IMR-90 (cell line): ENCODE data around the gene SAMD8. TPM values are rescaled to one million over a fixed set of nuclear protein-coding genes. Genes with fewer than 3 reads are reported as not detected.

Source experiments
- ATAC-seq: fragments of 200-7000 bp; cut with Tn5 transposase; 2 replicates; pipeline ENCODE4 v1.9.1; 2020; ENCODE audit warnings: low read depth, mild to moderate bottlenecking, moderate library complexity
- BruUV-seq: library from RNA; stranded (reverse); fragments of 400-500 nt; replicated peaks from 2 replicates; lab custom pipeline; 2021; lab: Mats Ljungman, UMichigan
- CTCF ChIA-PET: fragments of 300-600 bp; formaldehyde crosslinking; extraction: SDS; loops from one replicate; lab custom pipeline; 2021; ENCODE audit warnings: antibody characterized with exemption; lab: Yijun Ruan, JAX
- POLR2A ChIA-PET: fragments of 300-600 bp; sonication (Branson Sonifier 250); formaldehyde crosslinking; loops from one replicate; lab custom pipeline; 2022; ENCODE audit warnings: antibody characterized with exemption; ENCODE audit not compliant: unreplicated experiment; lab: Charles Lee
- DNase-seq: peaks from one replicate; pipeline ENCODE4 v3.0.0; 2013
- H2AFZ ChIP-seq: replicated peaks from 2 replicates; pipeline ENCODE3; 2013; ENCODE audit warnings: low read length, mild to moderate bottlenecking; ENCODE audit not compliant: poor library complexity
- H2AK5ac ChIP-seq: 2 replicates; pipeline ENCODE4 v1.6.1; 2013; ENCODE audit warnings: low read depth, low read length, inconsistent platforms
- H2AK9ac ChIP-seq: replicated peaks from 2 replicates; pipeline ENCODE3; 2013; ENCODE audit warnings: mild to moderate bottlenecking, low read depth, low read length, moderate library complexity; ENCODE audit not compliant: poor library complexity
- H2BK120ac ChIP-seq: 2 replicates; pipeline ENCODE4 v1.6.1; 2013; ENCODE audit warnings: low read depth, low read length, inconsistent platforms
- H2BK15ac ChIP-seq: 3 replicates; pipeline ENCODE4 v1.6.1; 2013; ENCODE audit warnings: low read depth, low read length, inconsistent platforms
- H2BK20ac ChIP-seq: 2 replicates; pipeline ENCODE4 v1.6.1; 2013; ENCODE audit warnings: low read depth, mild to moderate bottlenecking, inconsistent platforms, low read length, moderate library complexity
- H2BK5ac ChIP-seq: 2 replicates; pipeline ENCODE4 v1.6.1; 2013; ENCODE audit warnings: mild to moderate bottlenecking, low read depth, low read length, inconsistent platforms; ENCODE audit not compliant: poor library complexity, severe bottlenecking
- H3K14ac ChIP-seq: replicated peaks from 2 replicates; pipeline ENCODE4 v1.6.1; 2013; ENCODE audit warnings: low read depth, low read length, inconsistent platforms
- H3K18ac ChIP-seq: 2 replicates; pipeline ENCODE4 v1.6.1; 2013; ENCODE audit warnings: low read depth, low read length, control low read depth
- H3K23ac ChIP-seq: 2 replicates; pipeline ENCODE4 v1.6.1; 2013; ENCODE audit warnings: low read depth, low read length, inconsistent platforms
- H3K27ac ChIP-seq: 2 replicates; pipeline ENCODE4 v1.5.1; 2013; ENCODE audit warnings: mild to moderate bottlenecking, control low read depth, low read length; ENCODE audit not compliant: insufficient read depth
- H3K27me3 ChIP-seq: 2 replicates; pipeline ENCODE4 v1.6.1; 2013; ENCODE audit warnings: low read length; ENCODE audit not compliant: control insufficient read depth, insufficient read depth
- H3K36me3 ChIP-seq: 2 replicates; pipeline ENCODE4 v1.6.1; 2013; ENCODE audit warnings: low read length, mixed read lengths; ENCODE audit not compliant: control insufficient read depth, insufficient read depth
- H3K4ac ChIP-seq: 2 replicates; pipeline ENCODE4 v1.6.1; 2013; ENCODE audit warnings: low read depth, low read length, inconsistent platforms
- H3K4me1 ChIP-seq: 2 replicates; pipeline ENCODE4 v1.6.1; 2013; ENCODE audit warnings: low read length, mixed read lengths; ENCODE audit not compliant: control insufficient read depth, insufficient read depth
- H3K4me2 ChIP-seq: 2 replicates; pipeline ENCODE4 v1.6.1; 2013; ENCODE audit warnings: low read depth, mild to moderate bottlenecking, control low read depth, low read length, moderate library complexity
- H3K4me3 ChIP-seq: 2 replicates; pipeline ENCODE4 v1.5.1; 2013; ENCODE audit warnings: low read depth, mild to moderate bottlenecking, control low read depth, low read length, moderate library complexity; ENCODE audit not compliant: insufficient read depth
- H3K56ac ChIP-seq: 2 replicates; pipeline ENCODE4 v1.6.1; 2013; ENCODE audit warnings: low read length, inconsistent platforms; ENCODE audit not compliant: insufficient read depth; ENCODE audit errors: extremely low read depth
- H3K79me1 ChIP-seq, 2 experiments: 2 replicates each; pipeline ENCODE4 v1.6.1; 2013; ENCODE audit warnings: low read length in 2 of 2, inconsistent platforms in 1 of 2, low read depth in 1 of 2
- H3K9ac ChIP-seq: 2 replicates; pipeline ENCODE4 v1.6.1; 2013; ENCODE audit warnings: low read depth, low read length, control low read depth
- H3K9me1 ChIP-seq: 2 replicates; pipeline ENCODE4 v1.6.1; 2013; ENCODE audit warnings: low read length, inconsistent platforms; ENCODE audit not compliant: insufficient read depth
- H3K9me3 ChIP-seq: 2 replicates; pipeline ENCODE4 v1.6.1; 2013; ENCODE audit warnings: low read length; ENCODE audit not compliant: control insufficient read depth, insufficient read depth
- H4K20me1 ChIP-seq: 2 replicates; pipeline ENCODE4 v1.6.1; 2013; ENCODE audit warnings: low read length, inconsistent platforms; ENCODE audit not compliant: insufficient read depth
- H4K5ac ChIP-seq: 2 replicates; pipeline ENCODE4 v1.6.1; 2013; ENCODE audit warnings: mild to moderate bottlenecking, low read depth, low read length, control low read depth
- H4K8ac ChIP-seq, 2 experiments: 2 replicates each; pipeline ENCODE4 v1.6.1; 2013; ENCODE audit warnings: low read depth in 2 of 2, low read length in 2 of 2, control low read depth in 1 of 2, inconsistent platforms in 1 of 2
- H4K91ac ChIP-seq: 2 replicates; pipeline ENCODE4 v1.6.1; 2013; ENCODE audit warnings: low read depth, low read length, inconsistent platforms; ENCODE audit not compliant: insufficient read depth
- CTCF ChIP-seq: conservative IDR thresholded peaks from 2 replicates; pipeline ENCODE4 v1.5.1; 2012; ENCODE audit warnings: mild to moderate bottlenecking, low read depth, low read length, improper control_type of control experiment
- WGBS, 2 experiments: methylation state at CpG; one replicate each; pipeline versions ENCODE4 v1.1.5 to v1.1.7; 2013; ENCODE audit warnings: missing lambda C conversion rate in 2 of 2; ENCODE audit not compliant: insufficient read length in 1 of 2; ENCODE audit errors: extremely low coverage in 2 of 2; 5-methylcytosine and 5-hydroxymethylcytosine counted together
- dilution Hi-C: fragments of 300-500 bp; cut with HindIII; formaldehyde crosslinking; loops from one replicate; pipeline ENCODE4 v1.14.3; 2018; ENCODE audit warnings: low sequenced_read_pairs; ENCODE audit not compliant: unreplicated experiment
- in situ Hi-C: fragments of 300-500 bp; cut with MboI; formaldehyde crosslinking; loops from 3 replicates; pipeline ENCODE4 v1.14.3; 2019; ENCODE audit warnings: low sequenced_read_pairs, inconsistent platforms, mixed read lengths
- intact Hi-C: fragments of 100-400 bp; cut with micrococcal nuclease; formaldehyde crosslinking; loops from 2 replicates; pipeline ENCODE4 v1.10.0; 2022
- polyA plus RNA-seq, 3 experiments: library from polyadenylated mRNA; depleted of rRNA; stranded (reverse); fragments of >200 nt; gene quantifications; 2 replicates each; pipeline ENCODE4 v1.2.3, GENCODE V29; 2012; ENCODE audit warnings: low replicate concordance in 1 of 3
- total RNA-seq: library from RNA; depleted of rRNA; stranded (reverse); fragments of >200 nt; gene quantifications from 2 replicates; pipeline ENCODE4 v1.2.3, GENCODE V29; 2012

Gene SAMD8
- total and polyA plus RNA-seq, 2 of the 4 experiments (the other 2 are of a cell fraction) = 10.1 to 28.7 TPM

GRCh38 chr10:75089634-75090033 lies 21.8 kb upstream of the SAMD8 start:
- H2BK15ac ChIP-seq = no peak overlapping the region
- no peak overlapping the region for H3K4ac ChIP-seq
- peaks cover 2% of the 10 kb centered on the region; the same call in 1 of the 2 replicates for H3K27me3 ChIP-seq
- H3K4me1 ChIP-seq = peaks cover 3% of the 10 kb centered on the region; the same call in 1 of the 2 replicates
- no peak overlapping the region for H4K8ac ChIP-seq
- no peak overlapping the region for H3K18ac ChIP-seq
- in situ Hi-C loops (no loop called here), dilution Hi-C loops (no loop called here), intact Hi-C loops (no loop called here)
- no peak overlapping the region for H4K5ac ChIP-seq
- WGBS, 2 experiments = no CpG with 5 or more reads among the region's 6 CpGs
- no peaks in the 10 kb centered on the region for H3K36me3 ChIP-seq
- H2BK120ac ChIP-seq = no peak overlapping the region
- no peak overlapping the region for H2BK20ac ChIP-seq
- no peaks in the 10 kb centered on the region for H3K79me1 ChIP-seq
- no peak for TF ChIP-seq CTCF
- H3K56ac ChIP-seq = no peak overlapping the region
- H3K9me3 ChIP-seq = no peaks in the 10 kb centered on the region
- ChIA-PET POLR2A (no interaction called here), CTCF (no interaction called here)
- no TSS peak for BruUV-seq
- H3K4me3 ChIP-seq = no peak overlapping the region
- no peak overlapping the region for H2BK5ac ChIP-seq
- H2AFZ ChIP-seq = no peak overlapping the region
- no peak overlapping the region for H3K14ac ChIP-seq
- no peak overlapping the region for H3K4me2 ChIP-seq
- no peaks in the 10 kb centered on the region for H4K20me1 ChIP-seq
- no peaks in the 10 kb centered on the region for H3K9me1 ChIP-seq
- H3K9ac ChIP-seq = no peak overlapping the region
- no peak for DNase-seq
- H4K91ac ChIP-seq = no peak overlapping the region
- no peak overlapping the region for H3K27ac ChIP-seq
- ATAC-seq = no peak
- H2AK5ac ChIP-seq = no peak overlapping the region
- no peak overlapping the region for H3K23ac ChIP-seq
- H2AK9ac ChIP-seq = no peak overlapping the region
